DMS53 treated with DMSO at 0.1 percent for 48 hours (cell line): ENCODE results near the gene SLC9A2.

Experiments
- DNase-seq: peaks from one replicate; lab custom pipeline; 2025; ENCODE audit not compliant: unreplicated experiment; lab: John Stamatoyannopoulos, UW

The SLC9A2 gene, protein sequence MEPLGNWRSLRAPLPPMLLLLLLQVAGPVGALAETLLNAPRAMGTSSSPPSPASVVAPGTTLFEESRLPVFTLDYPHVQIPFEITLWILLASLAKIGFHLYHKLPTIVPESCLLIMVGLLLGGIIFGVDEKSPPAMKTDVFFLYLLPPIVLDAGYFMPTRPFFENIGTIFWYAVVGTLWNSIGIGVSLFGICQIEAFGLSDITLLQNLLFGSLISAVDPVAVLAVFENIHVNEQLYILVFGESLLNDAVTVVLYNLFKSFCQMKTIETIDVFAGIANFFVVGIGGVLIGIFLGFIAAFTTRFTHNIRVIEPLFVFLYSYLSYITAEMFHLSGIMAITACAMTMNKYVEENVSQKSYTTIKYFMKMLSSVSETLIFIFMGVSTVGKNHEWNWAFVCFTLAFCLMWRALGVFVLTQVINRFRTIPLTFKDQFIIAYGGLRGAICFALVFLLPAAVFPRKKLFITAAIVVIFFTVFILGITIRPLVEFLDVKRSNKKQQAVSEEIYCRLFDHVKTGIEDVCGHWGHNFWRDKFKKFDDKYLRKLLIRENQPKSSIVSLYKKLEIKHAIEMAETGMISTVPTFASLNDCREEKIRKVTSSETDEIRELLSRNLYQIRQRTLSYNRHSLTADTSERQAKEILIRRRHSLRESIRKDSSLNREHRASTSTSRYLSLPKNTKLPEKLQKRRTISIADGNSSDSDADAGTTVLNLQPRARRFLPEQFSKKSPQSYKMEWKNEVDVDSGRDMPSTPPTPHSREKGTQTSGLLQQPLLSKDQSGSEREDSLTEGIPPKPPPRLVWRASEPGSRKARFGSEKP

DNA sequence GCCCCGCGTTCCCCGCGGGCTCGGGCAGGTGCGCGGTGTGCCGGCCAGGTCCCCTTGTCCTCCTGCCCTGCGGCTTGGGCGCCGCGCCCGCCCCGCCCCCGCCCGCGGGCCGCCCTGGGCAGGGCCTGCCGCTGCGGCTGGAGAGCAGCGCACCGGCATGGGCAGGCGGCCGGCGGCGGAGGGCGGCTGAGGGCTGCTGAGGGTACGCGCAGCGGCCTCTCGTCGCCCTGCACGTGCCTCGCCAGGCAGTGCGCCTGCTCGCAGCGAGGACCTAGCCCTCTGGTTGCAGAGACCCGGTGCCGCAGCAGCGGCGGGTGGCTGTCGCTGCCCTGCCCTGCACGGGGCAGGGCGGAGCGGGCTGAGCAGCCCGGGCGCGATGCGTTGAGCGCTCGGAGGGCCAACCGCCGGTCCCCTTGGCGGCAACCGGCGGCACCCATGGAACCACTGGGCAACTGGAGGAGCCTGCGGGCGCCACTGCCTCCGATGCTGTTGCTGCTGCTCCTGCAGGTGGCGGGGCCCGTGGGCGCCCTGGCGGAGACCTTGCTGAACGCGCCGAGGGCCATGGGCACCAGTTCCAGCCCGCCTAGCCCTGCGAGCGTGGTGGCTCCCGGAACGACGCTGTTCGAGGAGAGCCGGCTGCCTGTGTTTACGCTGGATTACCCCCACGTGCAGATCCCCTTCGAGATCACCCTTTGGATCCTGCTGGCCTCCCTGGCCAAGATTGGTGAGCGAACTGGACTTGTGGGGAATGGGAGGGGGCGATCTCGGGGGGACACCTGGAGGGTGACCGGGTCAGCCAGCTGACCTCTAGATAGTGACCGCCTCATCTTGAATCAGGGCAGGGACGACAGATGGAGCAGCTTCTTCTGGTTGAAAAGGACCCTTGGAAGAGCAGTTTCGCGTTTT, at the start of gene SLC9A2:
TSS of gene SLC9A2 (plus strand) at position 140 of the 906 bp plus-strand sequence. CDS start at position 436, 296 bp downstream.
- peak; percentile 63 for DNase-seq

DNA sequence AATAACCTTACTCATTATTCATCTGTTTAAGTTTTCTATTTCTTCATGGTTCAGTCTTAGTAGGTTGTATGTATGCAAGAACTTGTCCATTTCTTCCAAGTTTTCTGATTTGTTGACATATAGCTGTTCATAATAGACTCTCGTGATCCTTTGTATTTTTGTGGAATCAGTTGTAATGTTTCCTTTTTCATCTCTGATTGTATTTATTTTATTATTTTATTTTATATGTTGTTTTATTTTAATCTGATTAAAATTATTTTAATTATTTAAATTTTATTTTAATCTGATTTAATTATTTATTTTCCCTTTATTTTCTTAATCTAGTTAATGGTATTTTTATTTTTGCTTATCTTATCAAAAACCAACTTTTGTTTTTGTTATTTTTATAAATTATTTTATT, 43.5 kb upstream of the SLC9A2 start:
- DNase-seq: no peak

DNA sequence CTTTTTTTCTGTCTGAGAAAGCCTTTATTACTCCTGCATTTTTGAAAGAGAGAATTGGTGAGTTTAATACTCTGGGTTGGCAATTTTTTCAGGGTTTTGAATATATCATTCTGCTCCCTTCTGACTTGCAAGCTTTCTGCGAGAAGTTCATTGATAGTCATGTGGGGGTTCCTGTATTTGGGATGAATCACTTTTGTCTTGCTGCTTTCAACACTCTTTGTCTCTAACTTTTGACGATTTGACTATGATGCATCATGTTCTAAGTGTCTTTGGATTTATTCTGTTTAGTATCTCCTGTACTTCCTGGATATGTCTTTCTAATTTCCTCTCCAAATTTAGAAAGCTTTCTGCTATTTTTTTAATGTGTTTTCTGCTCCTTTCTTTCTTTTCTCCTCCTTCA, 41.0 kb upstream of the SLC9A2 start:
- no peak for DNase-seq

DNA sequence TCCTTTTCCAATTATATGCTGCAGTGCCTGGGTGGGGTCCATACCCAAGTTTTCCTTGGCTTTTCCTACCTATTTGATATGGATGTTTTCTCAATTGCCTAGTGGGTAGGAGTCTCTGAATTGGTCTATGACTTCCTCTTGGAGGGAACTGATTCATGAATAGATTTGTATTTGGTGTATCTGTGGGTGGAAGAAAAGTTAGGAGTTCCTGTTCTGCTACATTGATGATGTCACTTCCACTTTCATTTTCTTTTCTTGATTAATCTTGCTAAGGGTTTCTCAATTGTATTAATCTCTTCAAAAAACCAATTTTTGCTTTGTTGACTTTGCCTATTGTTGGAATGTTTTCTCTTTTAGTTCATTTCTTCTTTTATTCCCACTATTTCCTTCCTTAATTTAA, 37.4 kb upstream of the SLC9A2 start:
- no peak for DNase-seq

DNA sequence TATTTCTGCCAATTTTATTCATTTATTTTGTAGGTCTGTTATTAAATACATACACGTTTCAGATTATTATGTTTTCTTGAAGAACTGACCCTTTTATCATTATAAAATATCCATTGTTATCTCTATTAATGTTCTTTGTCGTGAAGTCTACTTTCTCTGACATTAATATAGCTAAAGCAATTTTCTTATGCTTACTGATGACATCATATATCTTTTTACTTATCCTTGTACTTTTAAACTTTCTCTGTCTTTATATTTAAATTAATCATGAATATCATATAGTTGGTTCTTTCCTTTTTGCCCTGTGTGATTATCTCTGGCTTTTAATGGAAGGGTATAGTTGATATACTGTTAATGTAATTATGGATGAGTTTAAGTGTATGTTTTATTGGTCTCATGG, 36.5 kb upstream of the SLC9A2 start:
- DNase-seq: no peak

DNA sequence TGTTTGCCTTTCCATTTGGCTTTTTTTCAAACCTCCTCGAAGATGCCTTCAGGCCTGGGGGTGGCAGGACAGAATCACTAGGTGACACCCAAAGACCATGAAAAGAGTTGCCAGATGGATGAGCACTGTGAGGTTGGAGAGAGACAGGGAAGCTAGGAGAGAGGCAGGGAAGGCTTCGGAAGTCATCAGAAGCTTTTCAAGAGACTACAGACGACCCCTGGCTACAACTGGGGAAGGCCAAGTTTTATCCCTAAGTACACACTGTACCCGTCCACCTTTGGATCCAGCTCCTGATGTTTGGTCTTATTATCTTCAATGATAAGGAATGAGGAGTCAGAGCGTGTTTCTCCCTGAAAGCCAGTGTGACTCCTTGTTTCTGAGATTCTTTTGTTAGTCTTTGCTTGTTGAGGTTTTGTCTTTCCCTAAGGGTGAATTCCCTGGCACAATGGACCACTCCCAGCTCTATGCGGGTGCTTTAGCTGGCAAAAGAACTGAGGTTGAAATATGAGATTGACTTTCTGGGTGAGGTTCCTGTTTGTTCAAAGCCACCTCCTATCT, 33.4 kb upstream of the SLC9A2 start:
- no peak for DNase-seq

DNA sequence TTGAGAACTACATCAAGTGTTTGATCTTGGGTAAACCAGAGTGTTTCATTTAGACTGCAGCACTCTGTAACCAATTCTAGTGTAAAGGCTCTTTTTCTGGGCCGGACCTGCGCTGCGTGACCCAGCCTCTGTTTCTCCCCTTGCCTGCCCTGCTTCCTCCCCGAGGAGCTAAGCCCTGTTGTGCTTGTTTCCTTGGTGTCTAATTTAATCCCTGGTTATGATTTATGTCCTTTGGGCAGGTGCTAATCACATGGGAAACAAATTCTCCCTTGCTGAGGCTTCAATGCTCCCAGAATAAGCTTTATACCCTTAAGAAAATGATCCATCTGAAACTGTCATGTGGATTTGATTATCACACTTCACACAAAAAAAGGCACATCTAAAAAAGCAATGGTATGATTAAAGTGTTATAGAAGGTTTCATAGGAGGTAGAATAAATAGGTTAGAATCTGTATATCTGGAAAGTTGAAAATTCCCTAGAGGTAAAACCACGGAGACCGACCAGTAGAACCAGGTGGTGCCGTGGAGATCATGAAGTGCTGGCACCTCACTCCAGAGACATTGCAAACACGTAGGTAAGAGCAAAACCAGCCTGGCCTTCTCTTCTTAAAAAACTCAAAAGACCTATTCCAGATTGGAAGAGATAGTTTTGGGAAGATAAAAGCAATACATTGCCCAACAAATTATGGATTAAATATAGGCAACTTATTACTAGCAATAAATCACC, 31.0 kb upstream of the SLC9A2 start:
- no peak for DNase-seq

DNA sequence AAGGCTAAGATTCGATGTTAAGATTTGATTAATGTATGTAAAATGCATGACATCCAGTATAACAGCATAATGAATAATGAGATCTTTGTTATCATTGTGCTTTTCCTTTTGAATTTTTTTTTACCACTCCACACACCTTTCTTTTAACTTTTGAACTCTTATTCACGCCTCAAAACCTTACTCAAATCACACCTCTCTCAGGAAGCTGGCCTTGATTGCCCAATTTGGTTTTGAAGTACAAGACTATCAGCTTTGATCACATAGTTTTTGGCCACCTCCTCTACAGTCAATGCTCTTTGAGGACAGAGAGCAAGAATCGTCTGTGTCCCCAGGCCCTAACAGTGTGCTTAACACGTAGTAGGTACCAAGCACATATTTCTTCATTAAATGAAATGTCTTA, 29.9 kb upstream of the SLC9A2 start:
- no peak for DNase-seq

DNA sequence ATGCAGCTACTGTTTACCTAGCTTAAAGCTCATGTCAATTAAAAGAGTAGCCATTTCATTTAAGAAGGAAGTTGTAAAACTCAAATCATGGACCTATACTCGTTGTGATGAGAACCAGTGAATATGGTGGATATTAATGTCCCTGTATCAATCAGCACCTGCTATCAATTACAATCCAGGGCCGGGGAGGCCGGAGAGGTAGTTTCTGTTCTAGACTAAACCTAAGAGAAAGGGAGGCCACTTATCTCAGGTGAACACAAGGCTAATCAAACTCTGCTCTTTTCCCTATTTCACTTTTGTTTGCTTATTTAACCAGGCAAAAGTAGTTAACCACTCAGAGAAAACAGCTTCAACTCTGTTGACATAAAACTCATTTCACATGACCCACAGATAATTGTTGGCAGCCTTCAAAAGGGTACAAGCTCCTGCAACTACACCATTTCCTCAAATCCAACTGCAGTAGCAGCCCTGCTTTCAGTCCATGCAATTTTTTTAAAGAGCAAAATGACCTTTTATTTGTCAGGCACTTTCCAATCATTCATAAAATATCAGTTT, 27.8 kb upstream of the SLC9A2 start:
- peak; percentile 76 for DNase-seq

DNA sequence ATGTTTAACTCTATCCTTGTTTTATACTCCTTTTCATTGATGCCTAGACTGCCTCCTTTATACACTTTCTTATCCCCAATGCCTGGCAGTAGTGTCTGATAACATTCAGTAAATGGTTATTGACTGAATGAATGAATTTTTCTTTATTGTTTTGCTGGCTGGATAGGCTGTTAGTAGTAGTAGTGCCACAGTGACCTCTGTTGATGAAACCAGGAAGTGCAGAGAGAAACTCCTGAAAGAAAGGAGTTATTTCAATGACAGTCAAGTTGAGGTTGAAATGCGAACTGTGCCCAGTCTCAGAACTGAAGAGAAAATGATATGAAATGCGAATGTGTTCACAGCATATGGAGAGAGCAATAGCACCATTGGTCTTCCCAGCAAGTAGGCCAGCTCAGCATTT, 26.8 kb upstream of the SLC9A2 start:
- DNase-seq: peak; percentile 16

DNA sequence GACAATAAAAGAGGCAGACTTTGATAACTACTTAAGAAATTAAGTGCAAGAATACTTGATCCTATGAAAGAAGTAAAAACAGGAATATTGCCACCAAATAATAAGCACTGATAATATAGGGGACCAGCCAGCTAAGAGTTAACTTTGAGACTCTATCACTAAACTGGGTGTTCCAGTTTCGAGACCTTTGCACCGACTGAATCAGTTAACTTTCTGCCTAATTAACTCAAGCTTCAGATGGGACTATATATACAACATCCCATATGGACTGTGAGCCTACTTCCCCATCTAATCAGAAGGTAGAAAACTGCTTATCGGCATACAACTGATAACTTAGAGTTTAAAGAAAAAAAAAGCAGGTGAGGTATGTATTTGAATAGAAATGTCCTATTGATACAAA, 25.8 kb upstream of the SLC9A2 start:
- DNase-seq: no peak

DNA sequence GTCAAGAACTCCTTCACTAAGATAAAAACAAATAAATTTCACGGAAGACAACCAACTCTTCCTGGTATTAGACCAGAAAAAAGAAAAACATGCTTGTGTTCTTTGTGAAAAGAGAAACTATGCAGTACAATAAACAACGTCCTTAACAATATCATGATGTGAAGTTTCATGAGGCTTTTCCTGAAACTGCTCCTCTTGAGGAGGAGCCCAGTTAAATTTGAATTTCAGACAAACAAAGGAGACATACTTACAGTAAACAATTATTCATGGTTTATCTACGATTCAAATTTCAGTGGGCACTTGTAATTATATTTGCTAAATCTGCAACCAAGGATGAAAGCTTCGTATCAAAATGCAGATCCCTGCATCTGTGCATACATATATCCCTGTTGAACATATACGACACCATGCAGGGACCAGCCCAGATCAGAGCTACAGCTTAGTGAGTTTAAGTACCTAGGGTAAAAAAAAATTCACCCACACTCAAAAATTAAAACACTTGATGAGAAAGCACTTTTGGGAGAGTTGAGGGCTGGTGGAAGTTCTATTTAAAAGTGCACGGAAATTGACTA, 24.8 kb upstream of the SLC9A2 start:
- no peak for DNase-seq

DNA sequence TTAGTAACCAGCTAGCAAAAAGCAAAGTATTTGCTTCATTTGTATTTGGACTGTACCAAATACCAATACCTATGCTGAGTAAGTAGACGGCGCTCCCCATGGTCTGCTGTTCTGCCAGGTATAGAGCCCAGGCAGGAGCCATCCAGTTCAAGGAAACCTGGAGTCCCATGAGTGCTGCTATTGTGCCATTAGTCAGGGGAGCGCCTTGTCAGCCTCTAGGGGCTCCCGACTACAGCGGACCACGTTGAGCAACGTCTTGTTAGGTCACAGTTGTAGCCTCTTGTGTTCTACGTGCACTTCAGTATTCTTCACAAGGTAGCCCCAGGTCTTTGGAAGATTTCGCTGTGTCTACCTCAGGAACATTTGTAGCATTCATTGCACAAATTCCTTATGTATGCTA, 21.6 kb upstream of the SLC9A2 start:
- no peak for DNase-seq

DNA sequence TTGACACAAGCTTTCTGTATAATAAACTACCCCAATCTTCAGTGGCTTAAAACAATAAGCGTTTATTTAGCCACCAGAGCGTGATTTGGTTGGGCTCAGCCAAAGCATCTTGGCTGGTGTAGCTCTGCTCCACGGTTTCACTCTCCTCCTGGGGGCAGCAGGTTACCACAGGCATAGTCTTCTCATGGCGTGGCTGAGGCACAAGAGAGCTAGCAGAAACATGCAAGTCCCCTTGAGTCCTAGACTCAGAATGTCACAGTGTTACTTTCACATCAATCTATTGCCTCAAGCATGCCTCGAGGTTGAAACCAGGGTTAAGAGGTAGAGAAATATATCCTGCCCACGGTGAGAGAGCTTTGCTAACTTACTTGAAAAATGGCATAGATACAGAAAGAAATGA, 19.9 kb upstream of the SLC9A2 start:
- DNase-seq: no peak

DNA sequence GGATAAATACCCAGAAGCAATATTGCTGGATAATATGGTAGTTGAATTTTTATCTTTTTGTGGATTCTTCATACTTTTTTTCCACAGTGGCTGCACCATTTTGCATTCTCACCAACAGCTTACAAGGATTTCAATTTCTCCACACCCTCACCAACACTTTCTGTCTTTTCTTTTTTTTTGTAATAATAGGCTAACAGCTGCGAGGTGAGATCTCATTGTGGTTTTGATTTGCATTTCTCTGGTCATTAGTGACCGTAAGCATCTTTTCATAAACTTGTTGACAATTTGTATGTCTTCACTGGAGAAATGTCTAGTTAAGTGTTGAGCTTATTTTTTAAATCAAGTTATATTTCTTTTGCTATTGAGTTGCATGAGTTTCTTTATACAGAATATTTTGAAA, 17.6 kb upstream of the SLC9A2 start:
- no peak for DNase-seq

DNA sequence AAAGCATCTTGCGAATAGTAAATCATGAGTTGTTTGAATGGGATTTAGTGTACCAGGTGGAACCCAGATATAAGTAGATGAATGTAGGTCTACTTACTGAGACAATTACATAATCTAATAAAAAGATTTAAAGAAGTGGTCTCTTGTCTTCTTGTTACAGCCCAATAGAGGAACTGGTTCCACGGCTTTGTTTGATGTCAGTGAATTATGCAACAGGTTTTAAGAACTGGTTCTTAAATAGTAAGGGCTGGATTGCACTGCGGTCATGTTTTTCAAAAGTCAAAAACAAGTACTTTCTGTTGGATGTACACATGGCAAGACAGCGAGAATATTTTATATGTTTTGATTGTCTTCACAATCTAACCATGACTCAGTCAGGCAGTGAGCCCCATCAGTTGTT, 15.4 kb upstream of the SLC9A2 start:
- DNase-seq: no peak

DNA sequence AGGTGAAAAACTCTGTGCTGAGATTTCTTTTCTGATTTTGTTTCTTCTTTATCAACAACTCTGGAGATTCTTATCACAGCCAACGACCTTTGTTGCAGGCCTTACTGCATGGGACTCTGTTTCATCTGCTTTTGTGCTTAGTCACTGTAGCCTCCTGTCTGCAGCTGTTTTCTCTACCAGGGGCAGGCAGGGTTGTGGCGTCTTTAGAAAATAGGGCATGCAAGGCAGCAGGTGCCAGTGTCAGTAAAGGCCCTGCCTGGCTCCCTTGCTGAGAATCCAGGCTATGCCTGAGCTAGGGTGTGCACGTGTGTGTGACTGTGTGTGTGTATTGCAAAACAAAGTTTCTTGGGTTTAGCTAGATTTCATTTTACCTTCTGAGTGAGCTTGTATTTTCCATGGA, 14.6 kb upstream of the SLC9A2 start:
- DNase-seq: peak; percentile 90

DNA sequence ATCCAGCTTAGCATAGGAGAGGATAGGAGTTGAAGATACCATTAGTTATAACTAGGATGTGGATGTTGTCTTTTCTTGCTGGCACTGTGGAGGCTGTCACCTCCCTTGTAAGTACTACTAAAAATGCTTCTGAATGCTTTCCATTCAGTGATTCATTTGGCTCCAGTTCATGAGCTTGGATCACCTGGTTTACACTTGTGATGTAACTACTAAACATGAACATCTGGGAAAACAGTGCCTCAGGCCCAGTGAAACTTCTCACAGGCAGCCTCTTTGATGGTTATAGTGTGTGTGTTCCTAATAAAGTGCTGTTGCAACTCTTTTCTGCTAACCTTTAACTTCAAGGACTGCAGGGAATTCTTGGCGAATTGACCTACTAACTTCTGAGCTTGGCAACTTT, 13.0 kb upstream of the SLC9A2 start:
- no peak for DNase-seq

DNA sequence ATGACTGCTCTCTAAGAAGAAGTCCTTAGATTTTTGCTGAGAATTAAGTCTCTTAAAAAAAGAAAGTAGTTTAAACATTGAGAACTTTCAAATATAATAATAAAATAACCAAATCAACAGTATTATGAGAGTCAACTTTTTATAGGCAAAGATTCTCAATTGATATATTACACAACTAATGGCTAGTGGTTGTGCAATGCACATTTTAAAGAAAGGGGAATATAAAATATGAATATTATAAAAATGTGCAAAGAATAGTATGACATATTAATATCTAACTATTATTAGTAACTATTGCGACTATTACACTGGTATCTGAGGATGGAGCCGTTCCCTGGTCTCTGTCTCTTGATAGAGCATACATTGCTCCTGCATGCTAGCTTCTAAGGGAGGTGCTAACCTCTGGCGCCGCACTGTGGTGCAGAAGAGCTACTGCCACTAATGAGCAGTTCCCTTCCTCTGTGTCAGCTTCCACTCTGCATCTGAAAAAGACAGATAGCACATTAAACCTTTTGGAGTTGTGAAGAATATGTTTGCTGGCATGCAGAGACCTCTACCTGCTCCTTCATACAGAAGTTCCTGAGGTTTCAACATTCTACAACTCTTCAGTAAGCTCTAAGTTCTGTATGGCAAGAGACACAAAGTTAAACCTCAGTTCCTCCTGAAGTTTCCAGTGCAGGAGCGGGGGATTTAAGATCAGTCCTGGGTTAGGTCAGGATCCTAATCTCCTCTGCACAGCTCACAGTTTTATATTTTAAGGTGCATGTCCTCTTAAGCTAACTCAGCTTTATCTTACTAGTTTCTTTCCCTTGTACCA, 3.5 kb upstream of the SLC9A2 start:
- DNase-seq: peak; percentile 89
